ENCODE data around the gene MUC5B. TPM values are rescaled to one million over a fixed set of nuclear protein-coding genes. Genes with fewer than 3 reads are reported as not detected.

Gene MUC5B
- total and polyA plus RNA-seq, 2 donors (not counting 3 experiments of a cell fraction or from before 2014, with no cell fraction given) = not detected

DNA sequence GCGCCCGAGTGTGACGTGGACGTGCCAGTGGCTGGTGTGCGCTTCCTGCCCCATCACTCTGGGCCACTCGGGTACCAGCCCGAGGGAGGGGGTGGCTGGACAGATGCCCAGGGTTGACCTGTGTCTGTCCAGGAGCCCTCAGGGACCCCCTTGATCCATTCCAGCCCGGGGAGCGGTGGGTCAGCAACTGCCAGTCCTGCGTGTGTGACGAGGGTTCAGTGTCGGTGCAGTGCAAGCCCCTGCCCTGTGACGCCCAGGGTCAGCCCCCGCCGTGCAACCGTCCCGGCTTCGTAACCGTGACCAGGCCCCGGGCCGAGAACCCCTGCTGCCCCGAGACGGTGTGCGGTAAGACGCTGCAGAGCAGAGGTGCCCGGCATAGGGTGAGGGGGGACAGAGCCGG is 34.5 kb downstream of the MUC5B start:
- no peak overlapping the region for H3K9ac ChIP-seq (replicated peaks; ENCODE audit: extremely low read depth, insufficient read depth, low read length)
- ChIA-PET CTCF (no interaction called here), POLR2A (no interaction called here)
- no peaks in the 10 kb centered on the region for H3K27me3 ChIP-seq (ENCODE audit: control insufficient read depth in 2 of 2, insufficient read depth in 2 of 2, low read length in 2 of 2)
- H3K36me3 ChIP-seq (ENCODE audit: control insufficient read depth in 2 of 2, extremely low read depth in 1 of 2, insufficient read depth in 2 of 2, low read length in 2 of 2) = no peaks in the 10 kb centered on the region
- H3K9me1 ChIP-seq (replicated peaks; ENCODE audit: control insufficient read depth, extremely low read depth, insufficient read depth, low read length) = no peaks in the 10 kb centered on the region
- intact Hi-C loops (cut with micrococcal nuclease) = no loop called here
- no peaks in the 10 kb centered on the region for H3K79me2 ChIP-seq (ENCODE audit: control insufficient read depth, insufficient read depth, low read length)
- no peak overlapping the region for H3K4me2 ChIP-seq (ENCODE audit: insufficient read depth, low read length)
- no peaks in the 10 kb centered on the region for H4K20me1 ChIP-seq (replicated peaks; ENCODE audit: control insufficient read depth, extremely low read depth, insufficient read depth, low read length)
- dilution Hi-C loops (cut with MboI; ENCODE audit: extremely low pct_ligation_motif_present, low sequenced_read_pairs) = no loop called here
- DNase-seq (ENCODE audit: low read depth, low spot score) = no peak
- H3K4me1 ChIP-seq (ENCODE audit: control insufficient read depth, extremely low read depth, insufficient read depth, low read length) = no peaks in the 10 kb centered on the region
- FAIRE-seq = no peak
- TF ChIP-seq FOS (IDR thresholded peaks at IDR 0.05; ENCODE audit: borderline replicate concordance, insufficient read depth, low read length) = no peak
- TF ChIP-seq GATA2 (IDR thresholded peaks at IDR 0.05; ENCODE audit: insufficient read depth, insufficient read length, low read depth, low read length) = no peak
- TF ChIP-seq JUN (IDR thresholded peaks at IDR 0.05; ENCODE audit: borderline replicate concordance, insufficient read depth, insufficient read length, low read depth) = no peak
- TF ChIP-seq MYC (IDR thresholded peaks at IDR 0.05; ENCODE audit: low read depth, low read length) = no peak
- no peak for TF ChIP-seq POLR2A (IDR thresholded peaks at IDR 0.05; ENCODE audit: low read depth, low read length)
- TF ChIP-seq EZH2 (IDR thresholded peaks at IDR 0.05; ENCODE audit: borderline replicate concordance, low read depth, low read length, severe bottlenecking) = no peak
- TF ChIP-seq MAX (IDR thresholded peaks at IDR 0.05; ENCODE audit: insufficient read depth, insufficient read length) = no peak
- TF ChIP-seq, protein P1, sequence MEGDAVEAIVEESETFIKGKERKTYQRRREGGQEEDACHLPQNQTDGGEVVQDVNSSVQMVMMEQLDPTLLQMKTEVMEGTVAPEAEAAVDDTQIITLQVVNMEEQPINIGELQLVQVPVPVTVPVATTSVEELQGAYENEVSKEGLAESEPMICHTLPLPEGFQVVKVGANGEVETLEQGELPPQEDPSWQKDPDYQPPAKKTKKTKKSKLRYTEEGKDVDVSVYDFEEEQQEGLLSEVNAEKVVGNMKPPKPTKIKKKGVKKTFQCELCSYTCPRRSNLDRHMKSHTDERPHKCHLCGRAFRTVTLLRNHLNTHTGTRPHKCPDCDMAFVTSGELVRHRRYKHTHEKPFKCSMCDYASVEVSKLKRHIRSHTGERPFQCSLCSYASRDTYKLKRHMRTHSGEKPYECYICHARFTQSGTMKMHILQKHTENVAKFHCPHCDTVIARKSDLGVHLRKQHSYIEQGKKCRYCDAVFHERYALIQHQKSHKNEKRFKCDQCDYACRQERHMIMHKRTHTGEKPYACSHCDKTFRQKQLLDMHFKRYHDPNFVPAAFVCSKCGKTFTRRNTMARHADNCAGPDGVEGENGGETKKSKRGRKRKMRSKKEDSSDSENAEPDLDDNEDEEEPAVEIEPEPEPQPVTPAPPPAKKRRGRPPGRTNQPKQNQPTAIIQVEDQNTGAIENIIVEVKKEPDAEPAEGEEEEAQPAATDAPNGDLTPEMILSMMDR (IDR thresholded peaks at IDR 0.05; ENCODE audit: extremely low read depth in 1 of 2, insufficient read depth in 1 of 2, low read depth in 1 of 2, low read length in 2 of 2) = no peak
- TF ChIP-seq POLR2AphosphoS5 (IDR thresholded peaks at IDR 0.05; ENCODE audit: insufficient read depth, low read depth, low read length) = no peak
- no peak overlapping the region for H3K4me3 ChIP-seq (replicated peaks in 1 of 3; ENCODE audit: insufficient read depth in 1 of 3, low read depth in 1 of 3, low read length in 3 of 3)
- H2AFZ ChIP-seq (ENCODE audit: low read depth, low read length) = no peak overlapping the region
- no TSS peak for BruUV-seq (replicated peaks)
- H3K9me3 ChIP-seq (replicated peaks; ENCODE audit: control insufficient read depth, insufficient read depth, low read length) = no peaks in the 10 kb centered on the region
- no peak overlapping the region for H3K27ac ChIP-seq (ENCODE audit: insufficient read depth, low read depth, low read length)

Measured in endothelial cell of umbilical vein (primary cell).